IMR-90 (cell line): ENCODE data around the gene FAM216B. TPM values are rescaled to one million over a fixed set of nuclear protein-coding genes. Genes with fewer than 3 reads are reported as not detected.

Experiments
- ATAC-seq: fragments of 200-7000 bp; cut with Tn5 transposase; 2 replicates; pipeline ENCODE4 v1.9.1; 2020; ENCODE audit warnings: low read depth, mild to moderate bottlenecking, moderate library complexity
- BruUV-seq: library from RNA; stranded (reverse); fragments of 400-500 nt; replicated peaks from 2 replicates; lab custom pipeline; 2021; lab: Mats Ljungman, UMichigan
- CTCF ChIA-PET: fragments of 300-600 bp; formaldehyde crosslinking; extraction: SDS; loops from one replicate; lab custom pipeline; 2021; ENCODE audit warnings: antibody characterized with exemption; lab: Yijun Ruan, JAX
- POLR2A ChIA-PET: fragments of 300-600 bp; sonication (Branson Sonifier 250); formaldehyde crosslinking; loops from one replicate; lab custom pipeline; 2022; ENCODE audit warnings: antibody characterized with exemption; ENCODE audit not compliant: unreplicated experiment; lab: Charles Lee
- DNase-seq: peaks from one replicate; pipeline ENCODE4 v3.0.0; 2013
- H2AFZ ChIP-seq: replicated peaks from 2 replicates; pipeline ENCODE3; 2013; ENCODE audit warnings: low read length, mild to moderate bottlenecking; ENCODE audit not compliant: poor library complexity
- H2AK5ac ChIP-seq: 2 replicates; pipeline ENCODE4 v1.6.1; 2013; ENCODE audit warnings: low read depth, low read length, inconsistent platforms
- H2AK9ac ChIP-seq: replicated peaks from 2 replicates; pipeline ENCODE3; 2013; ENCODE audit warnings: mild to moderate bottlenecking, low read depth, low read length, moderate library complexity; ENCODE audit not compliant: poor library complexity
- H2BK120ac ChIP-seq: 2 replicates; pipeline ENCODE4 v1.6.1; 2013; ENCODE audit warnings: low read depth, low read length, inconsistent platforms
- H2BK15ac ChIP-seq: 3 replicates; pipeline ENCODE4 v1.6.1; 2013; ENCODE audit warnings: low read depth, low read length, inconsistent platforms
- H2BK20ac ChIP-seq: 2 replicates; pipeline ENCODE4 v1.6.1; 2013; ENCODE audit warnings: low read depth, mild to moderate bottlenecking, inconsistent platforms, low read length, moderate library complexity
- H2BK5ac ChIP-seq: 2 replicates; pipeline ENCODE4 v1.6.1; 2013; ENCODE audit warnings: mild to moderate bottlenecking, low read depth, low read length, inconsistent platforms; ENCODE audit not compliant: poor library complexity, severe bottlenecking
- H3K14ac ChIP-seq: replicated peaks from 2 replicates; pipeline ENCODE4 v1.6.1; 2013; ENCODE audit warnings: low read depth, low read length, inconsistent platforms
- H3K18ac ChIP-seq: 2 replicates; pipeline ENCODE4 v1.6.1; 2013; ENCODE audit warnings: low read depth, low read length, control low read depth
- H3K23ac ChIP-seq: 2 replicates; pipeline ENCODE4 v1.6.1; 2013; ENCODE audit warnings: low read depth, low read length, inconsistent platforms
- H3K27ac ChIP-seq: 2 replicates; pipeline ENCODE4 v1.5.1; 2013; ENCODE audit warnings: mild to moderate bottlenecking, control low read depth, low read length; ENCODE audit not compliant: insufficient read depth
- H3K27me3 ChIP-seq: 2 replicates; pipeline ENCODE4 v1.6.1; 2013; ENCODE audit warnings: low read length; ENCODE audit not compliant: control insufficient read depth, insufficient read depth
- H3K36me3 ChIP-seq: 2 replicates; pipeline ENCODE4 v1.6.1; 2013; ENCODE audit warnings: low read length, mixed read lengths; ENCODE audit not compliant: control insufficient read depth, insufficient read depth
- H3K4ac ChIP-seq: 2 replicates; pipeline ENCODE4 v1.6.1; 2013; ENCODE audit warnings: low read depth, low read length, inconsistent platforms
- H3K4me1 ChIP-seq: 2 replicates; pipeline ENCODE4 v1.6.1; 2013; ENCODE audit warnings: low read length, mixed read lengths; ENCODE audit not compliant: control insufficient read depth, insufficient read depth
- H3K4me2 ChIP-seq: 2 replicates; pipeline ENCODE4 v1.6.1; 2013; ENCODE audit warnings: low read depth, mild to moderate bottlenecking, control low read depth, low read length, moderate library complexity
- H3K4me3 ChIP-seq: 2 replicates; pipeline ENCODE4 v1.5.1; 2013; ENCODE audit warnings: low read depth, mild to moderate bottlenecking, control low read depth, low read length, moderate library complexity; ENCODE audit not compliant: insufficient read depth
- H3K56ac ChIP-seq: 2 replicates; pipeline ENCODE4 v1.6.1; 2013; ENCODE audit warnings: low read length, inconsistent platforms; ENCODE audit not compliant: insufficient read depth; ENCODE audit errors: extremely low read depth
- H3K79me1 ChIP-seq, 2 experiments: 2 replicates each; pipeline ENCODE4 v1.6.1; 2013; ENCODE audit warnings: low read length in 2 of 2, inconsistent platforms in 1 of 2, low read depth in 1 of 2
- H3K9ac ChIP-seq: 2 replicates; pipeline ENCODE4 v1.6.1; 2013; ENCODE audit warnings: low read depth, low read length, control low read depth
- H3K9me1 ChIP-seq: 2 replicates; pipeline ENCODE4 v1.6.1; 2013; ENCODE audit warnings: low read length, inconsistent platforms; ENCODE audit not compliant: insufficient read depth
- H3K9me3 ChIP-seq: 2 replicates; pipeline ENCODE4 v1.6.1; 2013; ENCODE audit warnings: low read length; ENCODE audit not compliant: control insufficient read depth, insufficient read depth
- H4K20me1 ChIP-seq: 2 replicates; pipeline ENCODE4 v1.6.1; 2013; ENCODE audit warnings: low read length, inconsistent platforms; ENCODE audit not compliant: insufficient read depth
- H4K5ac ChIP-seq: 2 replicates; pipeline ENCODE4 v1.6.1; 2013; ENCODE audit warnings: mild to moderate bottlenecking, low read depth, low read length, control low read depth
- H4K8ac ChIP-seq, 2 experiments: 2 replicates each; pipeline ENCODE4 v1.6.1; 2013; ENCODE audit warnings: low read depth in 2 of 2, low read length in 2 of 2, control low read depth in 1 of 2, inconsistent platforms in 1 of 2
- H4K91ac ChIP-seq: 2 replicates; pipeline ENCODE4 v1.6.1; 2013; ENCODE audit warnings: low read depth, low read length, inconsistent platforms; ENCODE audit not compliant: insufficient read depth
- BHLHE40 ChIP-seq: fragments of 150-350 bp; IDR thresholded peaks from 2 replicates; pipeline ENCODE4 v1.6.1; 2016; ENCODE audit warnings: mild to moderate bottlenecking, low read depth, low read length
- CEBPB ChIP-seq: IDR thresholded peaks from 2 replicates; pipeline ENCODE4 v1.6.1; 2012; ENCODE audit warnings: low read depth, low read length, improper control_type of control experiment
- CHD1 ChIP-seq: IDR thresholded peaks from 2 replicates; pipeline ENCODE4 v1.6.1; 2012; ENCODE audit warnings: low read depth, low read length, improper control_type of control experiment
- MXI1 ChIP-seq: IDR thresholded peaks from 2 replicates; pipeline ENCODE4 v1.6.1; 2012; ENCODE audit warnings: low read depth, mild to moderate bottlenecking, low read length, moderate library complexity, borderline replicate concordance
- RFX5 ChIP-seq: IDR thresholded peaks from 2 replicates; pipeline ENCODE4 v1.8.0; 2012; ENCODE audit warnings: low read depth, mild to moderate bottlenecking, low read length, moderate library complexity
- USF2 ChIP-seq: fragments of 150-350 bp; IDR thresholded peaks from 2 replicates; pipeline ENCODE4 v1.6.1; 2017; ENCODE audit warnings: mild to moderate bottlenecking, antibody characterized with exemption, low read length, low read depth
- WGBS, 2 experiments: methylation state at CpG; one replicate each; pipeline versions ENCODE4 v1.1.5 to v1.1.7; 2013; ENCODE audit warnings: missing lambda C conversion rate in 2 of 2; ENCODE audit not compliant: insufficient read length in 1 of 2; ENCODE audit errors: extremely low coverage in 2 of 2; 5-methylcytosine and 5-hydroxymethylcytosine counted together
- dilution Hi-C: fragments of 300-500 bp; cut with HindIII; formaldehyde crosslinking; loops from one replicate; pipeline ENCODE4 v1.14.3; 2018; ENCODE audit warnings: low sequenced_read_pairs; ENCODE audit not compliant: unreplicated experiment
- in situ Hi-C: fragments of 300-500 bp; cut with MboI; formaldehyde crosslinking; loops from 3 replicates; pipeline ENCODE4 v1.14.3; 2019; ENCODE audit warnings: low sequenced_read_pairs, inconsistent platforms, mixed read lengths
- intact Hi-C: fragments of 100-400 bp; cut with micrococcal nuclease; formaldehyde crosslinking; loops from 2 replicates; pipeline ENCODE4 v1.10.0; 2022
- polyA plus RNA-seq, 3 experiments: library from polyadenylated mRNA; depleted of rRNA; stranded (reverse); fragments of >200 nt; gene quantifications; 2 replicates each; pipeline ENCODE4 v1.2.3, GENCODE V29; 2012; ENCODE audit warnings: low replicate concordance in 1 of 3
- total RNA-seq: library from RNA; depleted of rRNA; stranded (reverse); fragments of >200 nt; gene quantifications from 2 replicates; pipeline ENCODE4 v1.2.3, GENCODE V29; 2012
- TF ChIP-seq, protein P1 (sequence below): conservative IDR thresholded peaks from 2 replicates; pipeline ENCODE4 v1.5.1; 2012; ENCODE audit warnings: mild to moderate bottlenecking, low read depth, low read length, improper control_type of control experiment

FAM216B gene
- total and polyA plus RNA-seq, 2 of the 4 experiments (the other 2 are of a cell fraction): not detected

DNA sequence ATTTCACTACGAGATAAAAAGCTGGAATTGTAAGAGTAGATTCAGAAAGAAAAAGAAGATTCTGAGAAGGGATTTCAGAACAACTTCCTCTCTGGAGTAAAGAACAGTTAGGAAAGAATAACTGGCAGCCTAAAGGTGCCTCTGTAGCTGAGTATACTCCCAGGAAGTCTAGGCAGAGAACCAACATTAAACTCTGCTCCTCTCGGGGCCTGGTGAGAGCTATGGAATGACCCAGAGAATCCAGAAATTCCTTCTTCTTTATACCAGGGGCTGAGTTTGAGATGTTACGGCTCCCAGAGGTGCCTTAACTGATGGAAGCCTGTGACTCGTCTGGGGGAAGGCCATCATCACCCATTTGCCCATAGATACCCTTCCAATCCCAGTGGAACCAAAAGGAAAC, 39.1 kb downstream of the FAM216B start:
- Histone ChIP-seq H3K4me1 (peaks cover 11% of the 10 kb centered on the region), H3K9me3 (no peaks in the 10 kb centered on the region), H3K9ac (no peak overlapping the region), H3K4me3 (no peak overlapping the region), H3K9me1 (no peaks in the 10 kb centered on the region), H3K36me3 (no peaks in the 10 kb centered on the region), H4K5ac (peak overlapping the region; percentile 98), H3K56ac (peak overlapping the region; percentile 47), H3K18ac (peak overlapping the region; percentile 98), H3K27me3 (no peaks in the 10 kb centered on the region), H2BK120ac (peak overlapping the region; percentile 81), H4K8ac (peak overlapping the region; percentile 42 to 74), H2BK20ac (peak overlapping the region; percentile 12), H2AK9ac (peak overlapping the region; percentile 48), H2BK15ac (peak overlapping the region; percentile 52), H3K23ac (no peak overlapping the region; the same call in 1 of the 2 replicates), H2AK5ac (peak overlapping the region; percentile 18), H3K4me2 (peak overlapping the region; percentile 46; the same call in 1 of the 2 replicates), H2BK5ac (peak overlapping the region; percentile 81), H3K14ac (peak overlapping the region; percentile 51; the same call in 1 of the 2 replicates), H3K27ac (peak overlapping the region; percentile 82), H4K20me1 (no peaks in the 10 kb centered on the region), H3K79me1 (no peaks in the 10 kb centered on the region), H3K4ac (peak overlapping the region; percentile 75), H2AFZ (peak overlapping the region; percentile 9), H4K91ac (peak overlapping the region; percentile 71)
- intact Hi-C loops: no loop called here
- DNase-seq: no peak
- no CpG with 5 or more reads among the region's 4 CpGs for WGBS, 2 experiments
- TF ChIP-seq CEBPB: no peak
- no peak for TF ChIP-seq RFX5
- TF ChIP-seq MXI1: no peak
- no peak for TF ChIP-seq BHLHE40
- TF ChIP-seq USF2: no peak
- TF ChIP-seq, protein P1, sequence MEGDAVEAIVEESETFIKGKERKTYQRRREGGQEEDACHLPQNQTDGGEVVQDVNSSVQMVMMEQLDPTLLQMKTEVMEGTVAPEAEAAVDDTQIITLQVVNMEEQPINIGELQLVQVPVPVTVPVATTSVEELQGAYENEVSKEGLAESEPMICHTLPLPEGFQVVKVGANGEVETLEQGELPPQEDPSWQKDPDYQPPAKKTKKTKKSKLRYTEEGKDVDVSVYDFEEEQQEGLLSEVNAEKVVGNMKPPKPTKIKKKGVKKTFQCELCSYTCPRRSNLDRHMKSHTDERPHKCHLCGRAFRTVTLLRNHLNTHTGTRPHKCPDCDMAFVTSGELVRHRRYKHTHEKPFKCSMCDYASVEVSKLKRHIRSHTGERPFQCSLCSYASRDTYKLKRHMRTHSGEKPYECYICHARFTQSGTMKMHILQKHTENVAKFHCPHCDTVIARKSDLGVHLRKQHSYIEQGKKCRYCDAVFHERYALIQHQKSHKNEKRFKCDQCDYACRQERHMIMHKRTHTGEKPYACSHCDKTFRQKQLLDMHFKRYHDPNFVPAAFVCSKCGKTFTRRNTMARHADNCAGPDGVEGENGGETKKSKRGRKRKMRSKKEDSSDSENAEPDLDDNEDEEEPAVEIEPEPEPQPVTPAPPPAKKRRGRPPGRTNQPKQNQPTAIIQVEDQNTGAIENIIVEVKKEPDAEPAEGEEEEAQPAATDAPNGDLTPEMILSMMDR: no peak
- no peak for TF ChIP-seq CHD1
- no TSS peak for BruUV-seq
- peak; percentile 57 for ATAC-seq
- dilution Hi-C loops: no loop called here
- POLR2A ChIA-PET: no interaction called here
- in situ Hi-C loops: no loop called here
- CTCF ChIA-PET: no interaction called here
